Measurements from ENCODE around the gene CBR4. TPM values are rescaled to one million over a fixed set of nuclear protein-coding genes. Genes with fewer than 3 reads are reported as not detected.
A peak's percentile ranks its signal among the peaks of the same experiment; 100 is the strongest.

CBR4 gene
- total and polyA plus RNA-seq, 2 donors (not counting 3 experiments of a cell fraction or from before 2014, with no cell fraction given): 4.8 to 26.3 TPM

DNA sequence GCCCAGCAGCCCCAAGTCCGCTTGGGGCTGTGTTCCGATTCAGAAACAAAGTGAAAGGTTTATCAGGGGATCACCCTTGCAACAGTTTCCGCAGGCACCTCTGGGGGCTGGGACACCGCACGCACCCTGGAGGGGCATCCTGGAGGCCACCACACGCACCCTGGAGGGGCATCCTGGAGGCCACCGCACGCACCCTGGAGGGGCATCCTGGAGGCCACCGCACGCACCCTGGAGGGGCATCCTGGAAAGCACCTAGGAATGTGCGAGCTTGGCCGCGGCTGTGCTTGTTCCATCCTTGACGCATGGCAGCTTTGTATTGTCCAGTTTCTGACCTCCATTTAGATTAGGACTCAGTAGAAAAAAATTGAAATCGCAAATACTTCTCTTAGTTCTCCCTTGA, 21.3 kb upstream of the CBR4 start:
- intact Hi-C loops (cut with micrococcal nuclease): loop anchor here (2.0 kb wide), 1 partner anchor 19 kb away; no protein-coding TSS in a partner anchor
- Histone ChIP-seq H3K27ac (ENCODE audit: insufficient read depth, low read depth, low read length) (no peak overlapping the region), H3K36me3 (ENCODE audit: control insufficient read depth in 2 of 2, extremely low read depth in 1 of 2, insufficient read depth in 2 of 2, low read length in 2 of 2) (no peaks in the 10 kb centered on the region), H3K9me1 (replicated peaks; ENCODE audit: control insufficient read depth, extremely low read depth, insufficient read depth, low read length) (no peaks in the 10 kb centered on the region), H3K79me2 (ENCODE audit: control insufficient read depth, insufficient read depth, low read length) (no peaks in the 10 kb centered on the region), H4K20me1 (replicated peaks; ENCODE audit: control insufficient read depth, extremely low read depth, insufficient read depth, low read length) (no peaks in the 10 kb centered on the region), H2AFZ (ENCODE audit: low read depth, low read length) (no peak overlapping the region), H3K4me1 (ENCODE audit: control insufficient read depth, extremely low read depth, insufficient read depth, low read length) (peaks cover 9% of the 10 kb centered on the region), H3K27me3 (ENCODE audit: control insufficient read depth in 2 of 2, insufficient read depth in 2 of 2, low read length in 2 of 2) (no peaks in the 10 kb centered on the region), H3K9me3 (replicated peaks; ENCODE audit: control insufficient read depth, insufficient read depth, low read length) (no peaks in the 10 kb centered on the region), H3K9ac (replicated peaks; ENCODE audit: extremely low read depth, insufficient read depth, low read length) (no peak overlapping the region), H3K4me2 (ENCODE audit: insufficient read depth, low read length) (no peak overlapping the region), H3K4me3 (replicated peaks in 1 of 3; ENCODE audit: insufficient read depth in 1 of 3, low read depth in 1 of 3, low read length in 3 of 3) (no peak overlapping the region)
- ChIA-PET POLR2A (no interaction called here), CTCF (interaction anchor here (1.6 kb wide), 1 partner anchor 462 kb away, joined by 5 read pairs; no protein-coding TSS in a partner anchor)
- FAIRE-seq: no peak
- no TSS peak for BruUV-seq (replicated peaks)
- dilution Hi-C loops (cut with MboI; ENCODE audit: extremely low pct_ligation_motif_present, low sequenced_read_pairs): no loop called here
- DNase-seq (ENCODE audit: low read depth, low spot score): no peak
- no peak for TF ChIP-seq GATA2 (IDR thresholded peaks at IDR 0.05; ENCODE audit: insufficient read depth, insufficient read length, low read depth, low read length)

DNA sequence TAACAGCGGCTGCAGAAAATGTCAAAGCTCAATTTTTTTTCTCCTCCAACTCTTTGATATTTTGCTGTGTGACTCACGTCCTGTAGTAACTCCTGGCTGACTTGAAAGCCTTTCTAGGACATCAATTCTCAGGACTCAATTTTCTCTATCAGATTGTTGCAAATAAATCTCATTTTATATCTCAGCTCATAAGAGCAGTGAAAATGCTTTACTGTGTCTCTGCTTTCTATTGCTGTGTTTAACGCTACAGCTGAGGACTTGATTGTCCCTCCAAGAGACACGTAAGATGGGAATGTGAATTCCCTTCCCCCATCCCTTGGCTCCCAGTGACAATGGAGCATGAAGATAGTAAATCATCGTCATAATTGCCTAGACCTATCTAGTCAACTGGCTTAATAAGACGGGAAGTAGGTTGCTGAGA, 20.5 kb upstream of the CBR4 start:
- CTCF ChIA-PET: interaction anchor here (0.8 to 1.6 kb wide), 11 partner anchors 12 to 463 kb away, joined by 3 to 8 read pairs (median 4); partner anchors contain the start of gene CBR4
- intact Hi-C loops (cut with micrococcal nuclease) (loop anchor here (2.0 kb wide), 1 partner anchor 20 kb away; no protein-coding TSS in a partner anchor), dilution Hi-C loops (cut with MboI; ENCODE audit: extremely low pct_ligation_motif_present, low sequenced_read_pairs) (no loop called here)
- no peaks in the 10 kb centered on the region for H3K36me3 ChIP-seq (ENCODE audit: control insufficient read depth in 2 of 2, extremely low read depth in 1 of 2, insufficient read depth in 2 of 2, low read length in 2 of 2)
- peaks cover 9% of the 10 kb centered on the region for H3K4me1 ChIP-seq (ENCODE audit: control insufficient read depth, extremely low read depth, insufficient read depth, low read length)
- BruUV-seq (replicated peaks): no TSS peak
- no peak for TF ChIP-seq GATA2 (IDR thresholded peaks at IDR 0.05; ENCODE audit: insufficient read depth, insufficient read length, low read depth, low read length)
- peak; percentile 32 for TF ChIP-seq JUN (IDR thresholded peaks at IDR 0.05; ENCODE audit: borderline replicate concordance, insufficient read depth, insufficient read length, low read depth)
- no peak for TF ChIP-seq POLR2A (IDR thresholded peaks at IDR 0.05; ENCODE audit: low read depth, low read length)
- TF ChIP-seq FOS (IDR thresholded peaks at IDR 0.05; ENCODE audit: borderline replicate concordance, insufficient read depth, low read length): peak; percentile 67
- TF ChIP-seq, protein P1, sequence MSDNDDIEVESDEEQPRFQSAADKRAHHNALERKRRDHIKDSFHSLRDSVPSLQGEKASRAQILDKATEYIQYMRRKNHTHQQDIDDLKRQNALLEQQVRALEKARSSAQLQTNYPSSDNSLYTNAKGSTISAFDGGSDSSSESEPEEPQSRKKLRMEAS (IDR thresholded peaks at IDR 0.05; ENCODE audit: insufficient read depth, insufficient read length): no peak
- TF ChIP-seq MYC (IDR thresholded peaks at IDR 0.05; ENCODE audit: low read depth, low read length): no peak
- TF ChIP-seq POLR2AphosphoS5 (IDR thresholded peaks at IDR 0.05; ENCODE audit: insufficient read depth, low read depth, low read length): no peak
- TF ChIP-seq, protein P2, sequence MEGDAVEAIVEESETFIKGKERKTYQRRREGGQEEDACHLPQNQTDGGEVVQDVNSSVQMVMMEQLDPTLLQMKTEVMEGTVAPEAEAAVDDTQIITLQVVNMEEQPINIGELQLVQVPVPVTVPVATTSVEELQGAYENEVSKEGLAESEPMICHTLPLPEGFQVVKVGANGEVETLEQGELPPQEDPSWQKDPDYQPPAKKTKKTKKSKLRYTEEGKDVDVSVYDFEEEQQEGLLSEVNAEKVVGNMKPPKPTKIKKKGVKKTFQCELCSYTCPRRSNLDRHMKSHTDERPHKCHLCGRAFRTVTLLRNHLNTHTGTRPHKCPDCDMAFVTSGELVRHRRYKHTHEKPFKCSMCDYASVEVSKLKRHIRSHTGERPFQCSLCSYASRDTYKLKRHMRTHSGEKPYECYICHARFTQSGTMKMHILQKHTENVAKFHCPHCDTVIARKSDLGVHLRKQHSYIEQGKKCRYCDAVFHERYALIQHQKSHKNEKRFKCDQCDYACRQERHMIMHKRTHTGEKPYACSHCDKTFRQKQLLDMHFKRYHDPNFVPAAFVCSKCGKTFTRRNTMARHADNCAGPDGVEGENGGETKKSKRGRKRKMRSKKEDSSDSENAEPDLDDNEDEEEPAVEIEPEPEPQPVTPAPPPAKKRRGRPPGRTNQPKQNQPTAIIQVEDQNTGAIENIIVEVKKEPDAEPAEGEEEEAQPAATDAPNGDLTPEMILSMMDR (IDR thresholded peaks at IDR 0.05; ENCODE audit: extremely low read depth in 1 of 2, insufficient read depth in 1 of 2, low read depth in 1 of 2, low read length in 2 of 2): no peak
- TF ChIP-seq EZH2 (IDR thresholded peaks at IDR 0.05; ENCODE audit: borderline replicate concordance, low read depth, low read length, severe bottlenecking): no peak
- H2AFZ ChIP-seq (ENCODE audit: low read depth, low read length): no peak overlapping the region
- FAIRE-seq (peak; percentile 81), DNase-seq (ENCODE audit: low read depth, low spot score) (peak; percentile 57)
- H3K27me3 ChIP-seq (ENCODE audit: control insufficient read depth in 2 of 2, insufficient read depth in 2 of 2, low read length in 2 of 2): no peaks in the 10 kb centered on the region
- POLR2A ChIA-PET: no interaction called here
- H4K20me1 ChIP-seq (replicated peaks; ENCODE audit: control insufficient read depth, extremely low read depth, insufficient read depth, low read length): no peaks in the 10 kb centered on the region
- no peak overlapping the region for H3K9ac ChIP-seq (replicated peaks; ENCODE audit: extremely low read depth, insufficient read depth, low read length)
- H3K9me1 ChIP-seq (replicated peaks; ENCODE audit: control insufficient read depth, extremely low read depth, insufficient read depth, low read length): no peaks in the 10 kb centered on the region
- H3K27ac ChIP-seq (ENCODE audit: insufficient read depth, low read depth, low read length): no peak overlapping the region
- H3K9me3 ChIP-seq (replicated peaks; ENCODE audit: control insufficient read depth, insufficient read depth, low read length): no peaks in the 10 kb centered on the region
- H3K79me2 ChIP-seq (ENCODE audit: control insufficient read depth, insufficient read depth, low read length): no peaks in the 10 kb centered on the region
- no peak overlapping the region for H3K4me3 ChIP-seq (replicated peaks in 1 of 3; ENCODE audit: insufficient read depth in 1 of 3, low read depth in 1 of 3, low read length in 3 of 3)
- peak overlapping the region; percentile 38 for H3K4me2 ChIP-seq (ENCODE audit: insufficient read depth, low read length)
